Muscle layer of colon (tissue), 2 donors: Measurements from ENCODE around the gene ZNRF4.

ENCODE experiments used
- H3K27ac ChIP-seq: one replicate; pipeline ENCODE4 v1.7.0; 2013; ENCODE audit warnings: low read depth, mild to moderate bottlenecking, low read length, moderate library complexity
- H3K27me3 ChIP-seq, 2 donors: one replicate each; pipeline ENCODE4 v1.7.0; 2013; ENCODE audit warnings: low read length in 2 of 2, mild to moderate bottlenecking in 2 of 2; ENCODE audit not compliant: insufficient read depth in 2 of 2, control insufficient read depth in 1 of 2
- H3K36me3 ChIP-seq: one replicate; pipeline ENCODE4 v1.7.0; 2013; ENCODE audit warnings: mild to moderate bottlenecking, low read length; ENCODE audit not compliant: insufficient read depth
- H3K4me1 ChIP-seq: one replicate; pipeline ENCODE4 v1.7.0; 2013; ENCODE audit warnings: mild to moderate bottlenecking, low read length; ENCODE audit not compliant: insufficient read depth
- H3K4me3 ChIP-seq, 2 donors: one replicate each; pipeline ENCODE4 v1.7.0; 2013; ENCODE audit warnings: low read length in 2 of 2, low read depth in 1 of 2, mild to moderate bottlenecking in 1 of 2, moderate library complexity in 1 of 2
- H3K9ac ChIP-seq: one replicate; pipeline ENCODE4 v1.7.0; 2013; ENCODE audit warnings: low read length
- H3K9me3 ChIP-seq: one replicate; pipeline ENCODE4 v1.7.0; 2013; ENCODE audit warnings: mild to moderate bottlenecking, low read length
- donor health status: abdominal sarcoma.
- donor health status: Adenocarcinoma of cecum.

The ZNRF4 gene

DNA sequence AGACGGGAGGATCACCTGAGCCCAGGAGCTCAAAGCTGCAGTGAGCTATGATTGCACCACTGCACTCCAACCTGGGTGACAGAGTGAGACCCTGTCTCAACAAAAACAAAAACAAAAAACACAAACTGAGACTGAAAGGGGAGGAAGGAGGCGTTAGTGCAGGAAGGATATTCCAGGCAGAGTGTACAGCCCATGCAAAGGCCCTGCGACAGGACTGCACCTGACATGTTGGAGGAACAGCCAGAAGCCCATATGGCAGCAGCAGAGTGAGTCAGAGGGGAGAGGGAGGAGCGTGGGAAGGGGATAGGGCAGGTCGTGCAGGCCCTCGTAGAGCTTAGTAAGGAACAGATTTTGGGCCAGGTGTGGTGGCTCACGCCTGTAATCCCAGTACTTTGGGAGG is 3.2 kb downstream of the ZNRF4 start:
- no peak overlapping the region for H3K4me3 ChIP-seq
- no peaks in the 10 kb centered on the region for H3K27me3 ChIP-seq
- no peak overlapping the region for H3K27ac ChIP-seq
- no peak overlapping the region for H3K9ac ChIP-seq
- H3K36me3 ChIP-seq, result no peaks in the 10 kb centered on the region
- no peaks in the 10 kb centered on the region for H3K9me3 ChIP-seq
- H3K4me1 ChIP-seq, result no peaks in the 10 kb centered on the region

DNA sequence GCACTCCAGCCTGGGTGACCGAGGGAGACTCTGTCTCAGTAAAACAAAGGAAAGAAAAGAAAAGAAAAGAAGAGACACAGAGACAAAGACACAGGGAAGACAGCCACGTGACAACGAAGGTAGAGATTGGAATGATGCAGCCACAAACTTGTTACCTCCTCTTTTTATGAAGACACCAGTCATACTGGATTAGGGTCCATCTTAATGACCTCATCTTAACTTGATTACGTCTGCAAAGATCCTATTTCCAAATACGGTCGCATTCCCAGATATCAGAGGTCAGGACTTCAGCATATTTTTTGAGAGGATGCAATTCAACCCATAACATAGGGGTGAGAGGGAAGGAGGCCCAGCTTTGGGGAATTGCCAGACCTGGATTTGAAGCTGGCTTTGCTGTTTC is 4.1 kb downstream of the ZNRF4 start:
- no peak overlapping the region for H3K9ac ChIP-seq
- H3K4me1 ChIP-seq, result no peaks in the 10 kb centered on the region
- no peaks in the 10 kb centered on the region for H3K9me3 ChIP-seq
- H3K27ac ChIP-seq, result no peak overlapping the region
- H3K36me3 ChIP-seq, result no peaks in the 10 kb centered on the region
- H3K27me3 ChIP-seq, result no peaks in the 10 kb centered on the region
- no peak overlapping the region for H3K4me3 ChIP-seq

DNA sequence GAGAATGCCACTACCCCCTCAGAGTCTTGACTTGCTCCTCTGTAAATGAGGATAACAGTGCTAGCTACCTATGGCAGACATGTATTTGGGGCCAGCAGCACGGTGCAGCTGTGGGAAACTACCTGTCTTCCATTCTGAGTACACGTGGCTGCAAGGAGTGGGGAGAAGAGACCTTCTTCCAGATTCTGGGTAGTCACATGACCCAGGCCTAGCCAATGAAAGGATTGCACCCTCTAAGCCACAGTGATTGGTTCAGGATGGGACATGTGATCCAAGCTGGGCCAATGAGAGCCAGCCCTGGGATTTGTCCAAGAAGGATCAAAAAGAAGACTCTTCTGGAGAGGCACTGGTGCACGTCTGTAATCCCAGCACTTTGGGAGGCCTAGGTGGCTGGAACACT is 5.5 kb downstream of the ZNRF4 start:
- Histone ChIP-seq H3K4me3 (no peak overlapping the region), H3K9ac (no peak overlapping the region), H3K4me1 (no peaks in the 10 kb centered on the region), H3K27me3 (no peaks in the 10 kb centered on the region), H3K9me3 (no peaks in the 10 kb centered on the region), H3K36me3 (no peaks in the 10 kb centered on the region), H3K27ac (no peak overlapping the region)

DNA sequence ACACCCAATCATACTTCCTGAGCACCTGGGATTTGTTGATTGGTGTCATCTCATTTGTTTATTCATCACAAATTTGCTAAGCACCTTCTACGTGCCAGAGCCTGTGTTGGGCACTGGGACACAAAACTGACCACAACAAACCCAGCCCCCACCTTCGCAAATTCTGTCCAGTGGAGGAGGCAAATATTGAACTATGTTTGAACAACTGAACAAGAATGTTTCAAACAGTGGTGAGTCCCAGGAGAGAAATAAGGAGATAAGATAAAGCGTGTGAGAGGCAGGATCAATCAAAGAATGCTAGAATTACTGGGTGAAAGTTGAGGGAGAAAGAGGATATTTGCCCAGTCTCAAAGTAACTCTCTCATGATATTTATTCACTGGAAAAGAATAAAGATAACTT is 8.7 kb downstream of the ZNRF4 start:
- Histone ChIP-seq H3K27ac (no peak overlapping the region), H3K4me3 (no peak overlapping the region), H3K36me3 (no peaks in the 10 kb centered on the region), H3K9ac (no peak overlapping the region), H3K4me1 (peaks cover 9% of the 10 kb centered on the region), H3K9me3 (no peaks in the 10 kb centered on the region), H3K27me3 (no peaks in the 10 kb centered on the region)

DNA sequence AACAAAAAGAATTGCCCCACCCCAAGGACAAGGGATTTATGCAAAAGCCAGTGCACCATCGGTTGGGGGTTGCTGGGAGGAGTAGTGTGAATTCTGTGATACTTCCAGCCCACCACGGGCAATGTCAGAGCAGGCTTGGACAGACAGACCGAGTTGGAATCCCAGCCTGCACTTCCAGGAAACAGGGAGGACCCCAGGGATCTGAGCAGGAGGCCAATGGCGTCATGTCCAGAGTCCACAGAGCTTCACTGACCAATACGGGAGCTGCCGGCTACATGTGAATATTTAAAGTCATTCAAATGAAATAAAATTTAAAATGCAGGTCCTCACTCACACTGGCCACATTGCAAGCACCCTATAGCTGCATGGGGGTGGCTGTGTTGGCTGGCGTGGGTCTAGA is 10.9 kb downstream of the ZNRF4 start:
- H3K27ac ChIP-seq, result no peak overlapping the region

DNA sequence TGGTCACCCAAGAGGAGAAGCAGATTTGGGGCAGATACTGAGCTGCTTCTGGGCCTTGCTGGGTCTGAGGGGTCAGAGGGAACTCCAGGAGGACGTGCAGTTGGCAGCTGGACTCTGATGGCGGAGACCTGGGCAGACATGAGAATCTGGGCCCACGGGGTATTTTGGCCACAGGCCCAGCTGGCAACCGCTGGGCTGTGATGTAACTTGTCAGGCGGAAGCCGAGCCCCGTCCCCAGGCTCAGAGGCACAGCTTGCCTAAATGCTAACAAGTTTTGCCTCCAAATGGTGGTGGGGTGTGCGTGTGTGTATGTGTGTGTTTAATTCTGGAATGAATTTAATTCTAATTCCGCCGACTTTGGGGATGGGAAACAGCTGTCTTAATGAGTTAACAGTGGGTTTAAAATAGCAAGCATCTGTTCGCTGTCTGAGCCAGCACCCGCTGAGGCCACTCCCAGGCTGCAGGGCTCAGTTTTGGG is 11.6 kb downstream of the ZNRF4 start:
- Histone ChIP-seq H3K27me3 (no peaks in the 10 kb centered on the region), H3K4me3 (peak overlapping the region in 1 of 2 donors; percentile 19), H3K4me1 (peaks cover 9% of the 10 kb centered on the region), H3K36me3 (no peaks in the 10 kb centered on the region), H3K9ac (no peak overlapping the region), H3K27ac (no peak overlapping the region), H3K9me3 (no peaks in the 10 kb centered on the region)

More for the DNA sequence above, 10.9 kb downstream of the ZNRF4 start:
- Histone ChIP-seq H3K36me3 (no peaks in the 10 kb centered on the region), H3K4me1 (peaks cover 9% of the 10 kb centered on the region), H3K9me3 (no peaks in the 10 kb centered on the region), H3K27me3 (no peaks in the 10 kb centered on the region), H3K9ac (no peak overlapping the region), H3K4me3 (no peak overlapping the region)

DNA sequence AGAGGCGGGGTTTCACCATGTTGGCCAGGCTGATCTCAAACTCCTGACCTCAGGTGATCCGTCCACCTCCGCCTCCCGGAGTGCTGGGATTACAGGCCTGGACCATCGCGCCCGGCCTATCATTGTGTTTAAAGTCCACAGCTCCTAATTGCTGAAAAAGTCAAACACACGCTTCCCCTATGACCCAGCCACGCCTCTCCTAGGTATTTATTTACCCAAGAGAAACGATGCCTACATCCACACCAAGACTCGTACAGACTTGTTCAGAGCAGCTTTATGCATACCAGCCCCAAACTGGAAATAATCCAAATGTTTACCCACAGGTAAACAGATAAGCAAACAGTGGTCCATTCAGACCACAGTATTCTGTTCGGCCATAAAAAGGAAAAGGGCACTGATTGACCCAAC is 15.1 kb downstream of the ZNRF4 start:
- peaks cover 9% of the 10 kb centered on the region for H3K4me1 ChIP-seq
- H3K9me3 ChIP-seq, result no peaks in the 10 kb centered on the region
- H3K9ac ChIP-seq, result no peak overlapping the region
- no peaks in the 10 kb centered on the region for H3K36me3 ChIP-seq
- no peak overlapping the region for H3K4me3 ChIP-seq
- H3K27me3 ChIP-seq, result peaks cover 0 to 7% of the 10 kb centered on the region in 2 donors
- H3K27ac ChIP-seq, result no peak overlapping the region

DNA sequence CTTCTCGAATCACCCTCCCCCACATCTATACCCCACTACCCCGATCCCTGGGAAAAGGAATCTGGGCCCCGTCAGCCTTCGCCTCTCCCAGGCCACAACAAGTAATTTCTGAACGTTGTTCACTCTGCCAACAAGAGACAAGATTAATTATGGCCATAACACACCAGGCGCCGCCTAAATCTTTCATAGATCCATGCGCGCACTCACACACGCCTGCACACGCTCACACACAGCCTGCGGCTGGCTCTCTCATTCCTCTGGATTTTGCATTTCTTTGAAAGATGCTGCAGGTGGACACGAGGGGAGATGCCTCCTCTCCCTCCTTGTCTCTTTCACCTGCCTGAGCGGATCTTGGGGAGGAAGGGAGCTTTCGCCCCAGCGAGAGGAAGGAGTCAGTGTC is 17.1 kb downstream of the ZNRF4 start:
- Histone ChIP-seq H3K27ac (no peak overlapping the region), H3K36me3 (no peaks in the 10 kb centered on the region), H3K4me3 (no peak overlapping the region), H3K9ac (no peak overlapping the region), H3K4me1 (peaks cover under 1% of the 10 kb centered on the region), H3K27me3 (peaks cover 0 to 7% of the 10 kb centered on the region in 2 donors), H3K9me3 (no peaks in the 10 kb centered on the region)

DNA sequence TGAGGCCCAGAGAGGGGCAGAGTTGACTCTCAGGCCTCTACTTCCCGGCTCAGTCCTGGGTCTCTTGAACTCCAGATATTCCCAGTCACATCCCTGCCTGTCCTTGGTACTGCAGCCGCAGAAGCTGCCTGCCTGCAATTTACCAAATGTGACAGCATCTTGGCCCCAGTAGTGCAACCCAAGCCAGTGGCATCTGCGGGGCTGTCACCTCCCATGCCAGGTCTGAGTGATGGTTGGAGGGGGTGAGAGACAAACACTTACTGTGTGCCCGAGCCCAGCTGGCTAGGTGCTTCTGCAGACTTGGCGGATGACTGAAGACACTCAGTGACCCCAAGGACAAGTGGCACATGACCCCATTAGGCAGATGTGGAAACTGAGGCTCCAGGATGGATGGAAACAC is 18.4 kb downstream of the ZNRF4 start:
- Histone ChIP-seq H3K4me3 (no peak overlapping the region), H3K27me3 (peaks cover 0 to 18% of the 10 kb centered on the region in 2 donors), H3K9me3 (no peaks in the 10 kb centered on the region), H3K27ac (no peak overlapping the region), H3K4me1 (no peaks in the 10 kb centered on the region), H3K36me3 (no peaks in the 10 kb centered on the region), H3K9ac (no peak overlapping the region)

DNA sequence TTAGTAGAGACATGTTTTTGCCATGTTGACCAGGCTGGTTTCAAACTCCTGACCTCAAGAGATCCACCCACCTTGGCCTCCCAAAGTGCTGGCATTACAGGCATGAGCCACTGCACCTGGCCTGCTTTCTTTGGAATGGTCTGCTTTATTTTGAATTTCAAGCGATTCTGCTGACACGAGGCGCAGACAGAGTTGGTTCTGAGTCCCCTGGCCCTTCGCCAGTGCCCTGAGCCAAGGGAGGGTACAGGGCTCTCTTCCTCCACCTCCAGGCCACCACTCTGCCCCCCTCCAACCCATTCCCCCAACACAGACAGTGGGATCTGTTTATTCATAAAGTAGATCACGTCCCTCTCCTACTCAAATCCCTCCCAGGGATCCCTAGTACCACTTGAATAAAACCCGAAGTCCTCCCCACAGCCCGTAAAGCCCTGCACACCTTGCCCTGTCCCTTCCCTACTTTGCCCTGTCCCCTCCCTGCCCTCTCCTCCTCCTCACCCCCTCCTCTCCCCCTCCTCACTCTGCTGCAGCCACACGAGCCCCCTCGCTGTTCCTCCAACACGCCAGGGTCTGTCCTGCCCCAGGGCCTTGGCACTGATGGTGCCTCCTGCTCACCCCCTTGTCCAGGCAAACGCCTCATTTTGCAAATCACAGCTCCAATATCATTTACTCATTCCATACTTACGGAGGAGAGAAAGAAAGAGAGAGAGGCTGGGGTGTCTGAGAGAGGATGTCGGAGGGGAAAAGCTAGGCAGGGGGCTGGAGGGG is 22.4 kb downstream of the ZNRF4 start:
- Histone ChIP-seq H3K4me3 (no peak overlapping the region), H3K27ac (no peak overlapping the region), H3K36me3 (no peaks in the 10 kb centered on the region), H3K4me1 (no peaks in the 10 kb centered on the region), H3K9ac (no peak overlapping the region), H3K27me3 (peaks cover 0 to 20% of the 10 kb centered on the region in 2 donors), H3K9me3 (peaks cover 6% of the 10 kb centered on the region)

DNA sequence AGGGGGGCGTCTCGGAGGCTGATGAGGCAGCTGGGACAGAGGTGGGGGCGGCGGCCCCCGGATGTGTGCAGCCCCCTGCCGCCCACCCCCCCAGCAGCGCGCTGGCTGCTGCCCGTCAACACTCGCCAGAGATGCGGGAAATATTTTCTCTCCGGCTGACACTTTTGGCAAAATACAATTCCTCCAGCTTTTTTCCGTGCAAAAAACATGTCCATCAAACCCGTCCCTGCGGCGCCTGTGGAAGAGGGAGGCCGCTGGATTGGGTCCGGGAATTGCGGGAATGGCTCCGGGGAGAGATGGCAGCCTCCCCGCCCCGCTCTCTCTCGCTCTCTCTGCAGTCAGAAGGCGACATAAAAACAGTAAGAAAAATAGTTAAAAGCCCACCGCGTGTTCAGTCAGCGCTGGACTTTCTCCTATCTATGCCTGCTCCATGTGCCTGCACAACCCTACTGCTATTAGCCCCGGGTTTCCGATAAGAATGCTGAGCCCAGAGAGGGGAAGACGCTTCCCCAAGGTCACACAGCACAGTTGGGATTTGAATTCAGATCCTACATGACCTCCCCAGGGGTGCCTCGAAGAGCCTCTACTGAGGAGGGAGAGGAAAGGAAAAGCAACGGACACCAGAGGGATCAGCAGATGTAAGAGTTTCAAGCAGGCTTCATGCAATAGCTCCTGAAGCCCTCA is 23.2 kb downstream of the ZNRF4 start:
- no peak overlapping the region for H3K27ac ChIP-seq
- no peaks in the 10 kb centered on the region for H3K36me3 ChIP-seq
- no peak overlapping the region for H3K9ac ChIP-seq
- H3K27me3 ChIP-seq, result peaks cover 0 to 17% of the 10 kb centered on the region in 2 donors
- H3K9me3 ChIP-seq, result peaks cover 10% of the 10 kb centered on the region
- H3K4me1 ChIP-seq, result no peaks in the 10 kb centered on the region
- no peak overlapping the region for H3K4me3 ChIP-seq
